DND-41 (cell line): ENCODE data around the gene SNAPC5.

Experiments used
- CTCF ChIP-seq: IDR thresholded peaks from 2 replicates; pipeline ENCODE4 v1.5.1; 2012; ENCODE audit warnings: borderline replicate concordance, low read length, moderate library complexity, mild to moderate bottlenecking; ENCODE audit not compliant: poor library complexity, severe bottlenecking; ENCODE audit errors: extremely low read depth
- EZH2 ChIP-seq: IDR thresholded peaks from 3 replicates; pipeline ENCODE4 v1.6.1; 2012; ENCODE audit warnings: borderline replicate concordance, low read depth, mild to moderate bottlenecking, moderate library complexity, low read length, inconsistent platforms; ENCODE audit not compliant: severe bottlenecking

DNA sequence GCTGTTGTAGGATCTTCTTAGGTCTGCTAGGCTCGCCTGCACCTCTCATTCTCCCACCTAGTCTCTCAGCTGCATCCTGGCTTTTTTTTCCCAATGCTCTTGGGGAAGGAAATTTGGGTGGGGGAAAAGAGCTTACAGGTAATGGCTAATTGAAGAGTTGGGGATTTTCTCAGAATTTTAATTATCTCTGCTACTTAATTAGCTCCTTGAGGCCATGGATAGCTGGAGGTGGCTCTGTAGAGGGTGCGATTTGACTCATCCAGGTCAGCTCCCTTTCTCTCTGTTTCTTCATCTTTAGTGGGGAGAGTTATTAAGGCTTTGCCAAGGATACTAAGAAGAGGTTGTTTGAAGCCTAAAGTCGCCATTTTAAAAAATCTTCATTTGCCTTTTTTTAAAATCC is 22.6 kb downstream of the SNAPC5 start:
- TF ChIP-seq CTCF (no peak), EZH2 (no peak)
